ENCODE data around the gene VAC14. TPM values are rescaled to one million over a fixed set of nuclear protein-coding genes. Genes with fewer than 3 reads are reported as not detected.

The VAC14 gene
- total RNA-seq, 1 experiment from 2014 or later, result 65.5 TPM

DNA sequence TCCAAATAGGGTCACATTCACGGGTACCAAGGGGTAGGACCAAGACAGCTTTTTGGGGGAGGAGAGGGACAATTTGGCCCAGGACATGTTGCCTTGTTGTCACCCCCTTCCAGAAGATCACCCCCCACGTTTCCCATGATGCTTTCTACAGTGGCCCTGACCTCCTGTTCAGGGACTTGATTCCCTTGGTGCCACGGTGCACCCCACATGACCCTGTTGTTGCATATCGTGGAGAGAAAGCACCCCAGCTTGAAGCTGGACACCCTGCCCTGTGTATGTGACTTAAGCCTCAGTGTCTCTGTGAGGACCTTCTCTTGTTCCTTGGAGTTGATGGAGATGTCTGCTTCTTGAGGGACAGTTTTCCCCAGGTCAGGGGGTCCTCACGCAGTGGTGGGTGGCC, 142.0 kb downstream of the VAC14 start:
- no peaks in the 10 kb centered on the region for H3F3A ChIP-seq (ENCODE audit: low read length, unreplicated experiment)
- H3K36me3 ChIP-seq (ENCODE audit: low read depth, low read length), result no peaks in the 10 kb centered on the region
- no peak overlapping the region for H3K9ac ChIP-seq (ENCODE audit: low read length)
- no peak overlapping the region for H3K27ac ChIP-seq (ENCODE audit: low read length)
- no peaks in the 10 kb centered on the region for H3K9me3 ChIP-seq (ENCODE audit: low read length)
- no peak overlapping the region for H3K4me2 ChIP-seq (ENCODE audit: low read length)
- H3K79me2 ChIP-seq (ENCODE audit: low read length), result no peaks in the 10 kb centered on the region
- no TSS peak for BruUV-seq (replicated peaks)
- no peak for ATAC-seq
- intact Hi-C loops (cut with micrococcal nuclease), result no loop called here
- no peak for TF ChIP-seq EZH2phosphoT487 (IDR thresholded peaks at IDR 0.05; ENCODE audit: borderline replicate concordance, low read length)
- TF ChIP-seq, protein P1, sequence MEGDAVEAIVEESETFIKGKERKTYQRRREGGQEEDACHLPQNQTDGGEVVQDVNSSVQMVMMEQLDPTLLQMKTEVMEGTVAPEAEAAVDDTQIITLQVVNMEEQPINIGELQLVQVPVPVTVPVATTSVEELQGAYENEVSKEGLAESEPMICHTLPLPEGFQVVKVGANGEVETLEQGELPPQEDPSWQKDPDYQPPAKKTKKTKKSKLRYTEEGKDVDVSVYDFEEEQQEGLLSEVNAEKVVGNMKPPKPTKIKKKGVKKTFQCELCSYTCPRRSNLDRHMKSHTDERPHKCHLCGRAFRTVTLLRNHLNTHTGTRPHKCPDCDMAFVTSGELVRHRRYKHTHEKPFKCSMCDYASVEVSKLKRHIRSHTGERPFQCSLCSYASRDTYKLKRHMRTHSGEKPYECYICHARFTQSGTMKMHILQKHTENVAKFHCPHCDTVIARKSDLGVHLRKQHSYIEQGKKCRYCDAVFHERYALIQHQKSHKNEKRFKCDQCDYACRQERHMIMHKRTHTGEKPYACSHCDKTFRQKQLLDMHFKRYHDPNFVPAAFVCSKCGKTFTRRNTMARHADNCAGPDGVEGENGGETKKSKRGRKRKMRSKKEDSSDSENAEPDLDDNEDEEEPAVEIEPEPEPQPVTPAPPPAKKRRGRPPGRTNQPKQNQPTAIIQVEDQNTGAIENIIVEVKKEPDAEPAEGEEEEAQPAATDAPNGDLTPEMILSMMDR (conservative IDR thresholded peaks at IDR 0.05; ENCODE audit: low read depth, low read length), result no peak
- TF ChIP-seq EZH2 (IDR thresholded peaks at IDR 0.05; ENCODE audit: low read length, unreplicated experiment), result no peak
- ChIA-PET POLR2A (ENCODE audit: unreplicated experiment) (no interaction called here), CTCF (no interaction called here)
- no peak overlapping the region for H2AFZ ChIP-seq (ENCODE audit: low read length)
- no peak overlapping the region for H3K4me3 ChIP-seq (ENCODE audit: low read length)
- H4K20me1 ChIP-seq (ENCODE audit: low read length), result no peaks in the 10 kb centered on the region
- no peaks in the 10 kb centered on the region for H3K4me1 ChIP-seq (ENCODE audit: insufficient read depth, low read length)
- DNase-seq, result no peak
- no peaks in the 10 kb centered on the region for H3K9me2 ChIP-seq (replicated peaks; ENCODE audit: low read length)
- no peaks in the 10 kb centered on the region for H3K27me3 ChIP-seq (ENCODE audit: low read length)

DNA sequence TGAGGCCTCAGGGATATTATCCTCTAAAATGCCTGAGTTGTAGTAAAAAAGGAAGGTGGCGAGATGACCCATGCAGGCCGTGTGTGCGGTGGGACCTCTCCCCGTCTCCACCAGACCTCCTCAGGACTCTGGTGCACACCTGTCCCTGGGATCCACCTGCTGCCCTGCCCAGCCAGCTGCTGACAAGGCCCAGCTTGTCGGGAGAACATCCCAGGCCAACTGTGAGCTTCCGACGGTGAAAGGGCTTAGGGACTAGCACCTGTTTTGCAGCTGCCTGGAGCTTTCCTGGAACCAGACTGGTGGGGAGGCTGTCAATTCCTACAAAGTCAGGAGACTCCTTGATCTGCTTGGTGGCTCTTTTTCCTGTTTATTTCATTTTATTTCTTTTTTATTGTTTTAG, 143.0 kb downstream of the VAC14 start:
- H2AFZ ChIP-seq (ENCODE audit: low read length), result no peak overlapping the region
- no TSS peak for BruUV-seq (replicated peaks)
- CTCF ChIA-PET, result no interaction called here

DNA sequence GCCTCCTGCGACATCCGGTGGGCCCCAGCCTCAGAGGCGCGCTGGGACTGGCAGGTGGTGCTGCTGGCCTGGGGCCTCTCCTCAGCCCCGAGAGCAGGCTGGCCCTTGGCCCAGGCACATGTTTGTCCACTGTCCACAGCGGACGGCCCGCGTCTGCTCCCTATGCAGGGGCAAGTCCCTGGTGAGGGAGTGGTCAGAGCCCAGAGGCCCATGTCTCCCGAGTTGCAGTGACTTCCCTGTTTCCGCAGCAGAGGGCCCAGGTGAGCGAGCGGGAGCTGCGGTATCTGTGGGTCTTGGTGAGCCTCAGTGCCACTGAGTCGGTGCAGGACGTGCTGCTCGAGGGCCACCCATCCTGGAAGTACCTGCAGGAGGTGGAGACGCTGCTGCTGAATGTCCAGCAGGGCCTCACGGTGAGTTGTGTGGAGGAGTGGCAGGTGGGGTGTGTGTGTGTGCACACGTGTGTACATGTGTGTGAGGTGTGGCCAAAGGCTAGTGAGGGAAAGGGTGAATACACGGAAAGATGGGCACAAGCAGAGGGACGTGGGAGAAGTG, 144.2 kb downstream of the VAC14 start:
- BruUV-seq (replicated peaks), result no TSS peak
- ChIA-PET CTCF (no interaction called here), POLR2A (ENCODE audit: unreplicated experiment) (no interaction called here)
- Histone ChIP-seq H3K9ac (ENCODE audit: low read length) (no peak overlapping the region), H3K9me3 (ENCODE audit: low read length) (no peaks in the 10 kb centered on the region), H4K20me1 (ENCODE audit: low read length) (no peaks in the 10 kb centered on the region), H3K4me2 (ENCODE audit: low read length) (no peak overlapping the region), H3K27ac (ENCODE audit: low read length) (no peak overlapping the region), H2AFZ (ENCODE audit: low read length) (no peak overlapping the region), H3K4me3 (ENCODE audit: low read length) (no peak overlapping the region), H3K36me3 (ENCODE audit: low read depth, low read length) (no peaks in the 10 kb centered on the region), H3K9me2 (replicated peaks; ENCODE audit: low read length) (no peaks in the 10 kb centered on the region), H3K4me1 (ENCODE audit: insufficient read depth, low read length) (no peaks in the 10 kb centered on the region), H3K27me3 (ENCODE audit: low read length) (no peaks in the 10 kb centered on the region), H3K79me2 (ENCODE audit: low read length) (no peaks in the 10 kb centered on the region), H3F3A (ENCODE audit: low read length, unreplicated experiment) (no peaks in the 10 kb centered on the region)
- TF ChIP-seq, protein P1 (conservative IDR thresholded peaks at IDR 0.05; ENCODE audit: low read depth, low read length), result no peak
- TF ChIP-seq EZH2 (IDR thresholded peaks at IDR 0.05; ENCODE audit: low read length, unreplicated experiment), result no peak
- TF ChIP-seq EZH2phosphoT487 (IDR thresholded peaks at IDR 0.05; ENCODE audit: borderline replicate concordance, low read length), result no peak
- intact Hi-C loops (cut with micrococcal nuclease), result no loop called here
- DNase-seq, result no peak
- ATAC-seq, result no peak

More for the DNA sequence above, 143.0 kb downstream of the VAC14 start:
- no peak overlapping the region for H3K4me2 ChIP-seq (ENCODE audit: low read length)
- H3K79me2 ChIP-seq (ENCODE audit: low read length), result no peaks in the 10 kb centered on the region
- no peak for TF ChIP-seq EZH2phosphoT487 (IDR thresholded peaks at IDR 0.05; ENCODE audit: borderline replicate concordance, low read length)
- TF ChIP-seq EZH2 (IDR thresholded peaks at IDR 0.05; ENCODE audit: low read length, unreplicated experiment), result no peak
- POLR2A ChIA-PET (ENCODE audit: unreplicated experiment), result no interaction called here
- no peaks in the 10 kb centered on the region for H3K4me1 ChIP-seq (ENCODE audit: insufficient read depth, low read length)
- DNase-seq (no peak), ATAC-seq (no peak)
- no peaks in the 10 kb centered on the region for H3K36me3 ChIP-seq (ENCODE audit: low read depth, low read length)
- H3K9me3 ChIP-seq (ENCODE audit: low read length), result no peaks in the 10 kb centered on the region
- no peaks in the 10 kb centered on the region for H3K9me2 ChIP-seq (replicated peaks; ENCODE audit: low read length)
- H4K20me1 ChIP-seq (ENCODE audit: low read length), result no peaks in the 10 kb centered on the region
- no peak overlapping the region for H3K27ac ChIP-seq (ENCODE audit: low read length)
- H3K4me3 ChIP-seq (ENCODE audit: low read length), result no peak overlapping the region
- no peaks in the 10 kb centered on the region for H3K27me3 ChIP-seq (ENCODE audit: low read length)
- intact Hi-C loops (cut with micrococcal nuclease), result no loop called here
- no peak overlapping the region for H3K9ac ChIP-seq (ENCODE audit: low read length)
- H3F3A ChIP-seq (ENCODE audit: low read length, unreplicated experiment), result no peaks in the 10 kb centered on the region
